SK-MEL-5 (cell line): ENCODE measurements around the gene AGTPBP1. TPM values are rescaled to one million over a fixed set of nuclear protein-coding genes. Genes with fewer than 3 reads are reported as not detected.

ENCODE experiments used
- DNase-seq: peaks from one replicate; pipeline ENCODE4 v3.0.0-alpha.2; 2016; ENCODE audit warnings: low read depth, low spot score
- in situ Hi-C: cut with HindIII; loops from 2 replicates; pipeline ENCODE4 v1.10.0; 2016; ENCODE audit warnings: low sequenced_read_pairs, high pct_unique_total_duplicates, low pct_unique_long_range_greater_than_20kb
- total RNA-seq: library from RNA; depleted of rRNA; stranded (reverse); fragments of >200 nt; shearing (Covaris generic); gene quantifications from 2 replicates; pipeline ENCODE4 v1.2.3, GENCODE V29; 2014

The AGTPBP1 gene
- total RNA-seq, 1 experiment from 2014 or later: 15.8 TPM

GRCh38 chr9:85524531-85524930 lies 217.2 kb downstream of the AGTPBP1 start:
- in situ Hi-C loops: no loop called here

GRCh38 chr9:85523202-85523601 lies 218.6 kb downstream of the AGTPBP1 start:
- no peak for DNase-seq
- in situ Hi-C loops: no loop called here

More at GRCh38 chr9:85524531-85524930, 217.2 kb downstream of the AGTPBP1 start:
- peak; percentile 55 for DNase-seq

DNA sequence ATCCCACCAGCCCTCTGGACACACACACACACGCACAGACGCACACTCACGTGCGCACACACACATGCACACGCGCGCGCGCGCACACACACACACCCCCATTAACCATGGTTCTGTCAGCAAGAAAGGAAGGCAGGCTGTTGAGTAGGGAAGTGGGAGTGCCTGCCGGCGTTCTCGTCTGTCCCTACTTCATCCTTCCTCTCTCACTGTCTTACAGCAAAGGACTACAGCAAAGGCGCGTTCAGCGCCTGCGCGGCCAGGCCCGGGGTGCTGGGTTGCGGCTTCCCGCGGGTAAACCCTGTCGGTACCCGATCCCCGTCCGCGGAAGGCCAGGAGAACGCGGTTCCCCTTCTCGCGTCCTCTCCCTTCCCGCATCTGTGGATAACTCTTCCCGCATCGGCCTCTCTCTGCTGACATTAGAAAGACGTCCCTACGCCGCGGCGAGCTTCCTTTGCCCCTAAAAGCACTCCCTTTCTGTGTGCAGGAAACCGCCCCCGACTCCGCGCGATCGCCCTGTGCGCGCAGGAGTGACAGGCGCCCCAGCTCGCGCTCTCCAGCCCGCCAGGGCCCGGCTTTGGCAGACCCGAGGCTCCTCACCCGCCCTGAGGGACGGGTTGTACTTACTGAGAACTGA lies 219.2 kb downstream of the AGTPBP1 start:
- in situ Hi-C loops: no loop called here

GRCh38 chr9:85521371-85522197 lies 220.2 kb downstream of the AGTPBP1 start:
- in situ Hi-C loops: no loop called here
- DNase-seq: no peak

More for the DNA sequence above, 219.2 kb downstream of the AGTPBP1 start:
- DNase-seq: no peak

GRCh38 chr9:85516976-85517637 lies 224.6 kb downstream of the AGTPBP1 start:
- in situ Hi-C loops: loop anchor here (10.0 kb wide), 1 partner anchor 98 kb away; no protein-coding TSS in a partner anchor
- DNase-seq: no peak

DNA sequence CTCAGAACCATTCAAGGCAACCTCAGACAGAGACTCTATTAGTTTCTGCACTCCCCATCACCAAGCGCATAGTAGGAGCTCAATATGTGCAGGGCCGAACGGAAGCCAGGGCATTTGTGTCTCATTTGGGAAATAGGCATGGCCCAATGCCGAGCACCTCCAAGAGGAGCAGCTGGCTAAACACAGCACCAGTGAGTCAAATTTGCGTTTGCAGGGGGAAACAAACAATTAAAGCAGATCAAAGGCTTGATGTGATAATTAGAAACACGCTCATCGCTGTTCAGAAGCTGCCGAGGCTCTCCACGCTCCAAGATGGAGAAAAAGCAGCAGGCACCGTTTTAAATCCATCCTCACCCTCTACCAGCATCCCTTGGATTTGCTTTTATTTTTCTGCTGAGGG lies 225.3 kb downstream of the AGTPBP1 start:
- in situ Hi-C loops: loop anchor here (10.0 kb wide), 1 partner anchor 98 kb away; no protein-coding TSS in a partner anchor
- no peak for DNase-seq

GRCh38 chr9:85515021-85515420 lies 226.7 kb downstream of the AGTPBP1 start:
- no peak for DNase-seq
- in situ Hi-C loops: loop anchor here (10.0 kb wide), 1 partner anchor 100 kb away; no protein-coding TSS in a partner anchor

DNA sequence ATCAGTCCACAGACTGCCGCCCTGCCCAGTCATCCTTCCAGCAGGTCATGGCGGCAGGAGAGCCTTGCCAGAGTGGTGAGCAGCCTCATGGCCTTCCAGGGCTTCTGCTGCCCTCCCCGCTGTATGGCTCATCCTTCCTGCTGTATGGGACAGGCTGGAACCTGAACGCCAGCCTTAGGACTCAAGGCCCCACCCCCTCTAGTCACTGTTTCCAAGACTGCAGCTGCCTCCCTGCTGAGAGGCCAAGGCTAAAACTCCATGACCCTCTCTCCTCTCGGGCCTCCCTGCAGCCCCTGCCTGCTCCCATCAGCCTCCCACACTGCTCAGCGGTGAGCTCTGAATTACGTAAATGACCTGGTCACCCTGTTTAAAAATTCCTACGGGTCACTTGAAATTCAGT lies 227.5 kb downstream of the AGTPBP1 start:
- DNase-seq: no peak
- in situ Hi-C loops: loop anchor here (10.0 kb wide), 1 partner anchor 101 kb away; no protein-coding TSS in a partner anchor

DNA sequence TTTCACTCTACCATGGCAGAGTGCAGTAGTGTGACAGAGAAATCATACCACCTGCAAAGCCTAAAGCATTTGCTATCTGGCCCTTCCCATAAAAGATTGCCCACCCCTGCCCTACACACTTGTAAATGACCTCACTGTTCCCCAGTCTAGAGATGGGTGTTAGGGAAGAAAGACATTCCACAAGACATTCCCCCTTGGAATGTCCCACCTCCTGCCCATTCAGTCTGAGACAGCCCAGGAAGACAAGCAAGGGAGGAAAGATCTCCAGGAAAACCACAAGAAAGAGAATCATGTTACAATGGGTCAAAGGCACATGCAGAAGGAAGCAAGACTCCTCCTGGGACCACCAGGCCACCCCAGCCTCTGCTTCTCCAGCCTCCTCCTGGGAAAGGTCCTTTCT lies 230.0 kb downstream of the AGTPBP1 start:
- in situ Hi-C loops: loop anchor here (10.0 kb wide), 1 partner anchor 103 kb away; no protein-coding TSS in a partner anchor
- DNase-seq: no peak

- DNase-seq: no peak
- in situ Hi-C loops: loop anchor here (10.0 kb wide), 1 partner anchor 104 kb away; no protein-coding TSS in a partner anchor
Measured at GRCh38 chr9:85510830-85511504, 230.8 kb downstream of the AGTPBP1 start.

GRCh38 chr9:85508616-85509015 lies 233.1 kb downstream of the AGTPBP1 start:
- in situ Hi-C loops: no loop called here
- peak; percentile 46 for DNase-seq

GRCh38 chr9:85505612-85506011 lies 236.1 kb downstream of the AGTPBP1 start:
- DNase-seq: no peak

GRCh38 chr9:85502815-85503655 lies 238.7 kb downstream of the AGTPBP1 start:
- in situ Hi-C loops: no loop called here
- no peak for DNase-seq

More at GRCh38 chr9:85505612-85506011, 236.1 kb downstream of the AGTPBP1 start:
- in situ Hi-C loops: no loop called here

DNA sequence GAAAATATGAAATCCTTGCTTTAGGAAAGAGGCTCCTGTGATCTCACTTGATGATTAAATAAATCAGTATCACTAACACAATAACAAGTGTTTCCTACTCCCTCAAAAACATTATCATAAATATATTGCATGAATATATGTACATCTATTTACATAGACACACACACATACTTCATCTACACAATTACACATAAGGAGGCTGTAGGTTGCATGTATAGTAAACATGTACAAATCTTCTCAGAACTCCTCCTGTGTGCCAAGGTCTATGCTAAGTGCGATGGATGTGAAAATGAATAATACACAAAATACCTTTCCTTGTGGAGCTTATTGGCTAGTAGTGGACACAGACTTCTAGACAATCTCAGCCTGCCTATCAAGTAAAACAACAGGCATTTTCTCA lies 239.9 kb downstream of the AGTPBP1 start:
- in situ Hi-C loops: no loop called here
- DNase-seq: no peak

- no peak for DNase-seq
- in situ Hi-C loops: no loop called here
Measured at GRCh38 chr9:85501456-85501855, 240.3 kb downstream of the AGTPBP1 start.
